GM21381 (cell line): ENCODE measurements around the gene SERPIND1.

Experiments
- ATAC-seq: cut with Tn5 transposase; IDR thresholded peaks from one replicate; pipeline ENCODE4 v1.9.1; 2021; ENCODE audit warnings: mild to moderate bottlenecking, moderate library complexity; ENCODE audit not compliant: unreplicated experiment

SERPIND1 gene

DNA sequence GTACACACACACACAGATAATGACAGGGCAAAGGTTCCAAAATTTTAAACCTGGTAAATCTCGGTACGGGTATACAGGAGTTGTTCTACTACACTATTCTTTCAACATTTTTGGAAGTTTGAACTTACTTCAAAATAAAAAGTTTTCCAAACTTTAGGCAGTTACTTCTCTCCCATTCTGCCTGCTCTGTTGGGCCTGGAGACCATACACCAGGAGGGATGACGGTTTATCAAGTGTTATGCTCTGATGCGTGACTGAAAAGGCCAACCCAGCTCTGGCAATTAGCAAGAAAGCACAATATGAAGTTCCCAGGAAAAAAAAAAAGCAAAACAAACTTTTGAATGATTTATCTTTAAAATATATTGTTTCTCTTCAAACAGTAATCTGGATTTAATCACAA lies 969 bp downstream of the SERPIND1 start:
- ATAC-seq = no peak

DNA sequence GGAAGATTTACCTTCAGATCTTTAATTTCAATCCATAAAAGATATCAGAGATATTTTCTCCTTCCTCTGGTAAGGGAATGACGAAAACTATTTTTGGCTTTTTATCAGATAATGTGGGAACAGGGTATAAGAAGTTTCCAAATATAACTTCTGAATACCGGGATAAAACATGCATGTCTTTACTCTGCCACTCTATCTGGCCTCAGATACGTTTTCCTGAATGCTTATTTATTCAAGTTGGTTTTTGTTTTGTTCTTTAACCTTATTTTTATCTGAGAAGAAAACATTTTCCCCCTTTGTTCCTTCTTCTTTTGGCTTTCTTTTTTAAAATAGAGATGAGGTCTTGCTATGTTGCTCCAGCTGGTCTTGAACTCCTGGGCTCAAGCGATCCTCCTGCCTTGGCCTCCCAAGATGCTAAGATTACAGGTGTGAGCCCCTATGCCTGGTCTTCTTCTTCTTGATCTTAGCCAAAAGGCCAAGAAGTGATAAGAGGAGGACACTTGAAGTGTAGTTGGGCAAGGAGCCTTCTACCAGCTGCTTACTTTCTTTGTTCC lies 1.5 kb downstream of the SERPIND1 start:
- no peak for ATAC-seq

DNA sequence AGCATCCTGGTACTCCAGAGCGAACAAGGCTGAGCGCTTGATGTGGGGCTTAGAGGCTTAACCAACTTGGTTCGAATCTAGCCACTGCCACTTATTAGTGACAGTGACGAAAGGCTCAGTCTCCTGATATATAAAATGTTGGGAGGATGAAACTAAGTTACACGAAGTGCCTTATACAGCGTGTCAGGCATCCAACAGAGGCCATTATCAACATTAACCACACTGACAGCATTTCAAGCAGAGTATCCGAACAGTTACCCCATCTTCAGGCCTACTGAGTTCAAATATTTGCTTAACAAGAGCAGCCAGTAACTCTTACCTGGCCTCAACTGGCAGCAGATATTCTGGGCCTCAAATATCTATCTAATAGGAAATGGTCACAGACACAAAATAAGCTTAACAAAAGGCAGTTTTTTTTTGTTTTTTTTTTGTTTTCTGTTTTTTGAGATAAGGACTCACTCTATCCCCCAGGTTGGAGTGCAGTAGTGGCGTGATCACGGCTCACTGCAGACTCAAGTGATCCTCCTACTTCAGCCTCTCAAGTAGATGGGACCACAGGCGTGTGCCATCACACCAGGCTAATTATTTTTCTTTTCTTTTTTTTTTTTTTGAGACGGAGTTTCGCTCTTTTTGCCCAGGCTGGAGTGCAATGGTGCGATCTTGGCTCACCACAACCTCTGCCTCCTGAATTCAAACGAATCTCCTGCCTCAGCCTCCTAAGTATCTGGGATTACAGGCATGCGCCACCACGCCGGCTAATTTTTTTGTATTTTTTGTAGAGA lies 2.9 kb downstream of the SERPIND1 start:
- no peak for ATAC-seq

DNA sequence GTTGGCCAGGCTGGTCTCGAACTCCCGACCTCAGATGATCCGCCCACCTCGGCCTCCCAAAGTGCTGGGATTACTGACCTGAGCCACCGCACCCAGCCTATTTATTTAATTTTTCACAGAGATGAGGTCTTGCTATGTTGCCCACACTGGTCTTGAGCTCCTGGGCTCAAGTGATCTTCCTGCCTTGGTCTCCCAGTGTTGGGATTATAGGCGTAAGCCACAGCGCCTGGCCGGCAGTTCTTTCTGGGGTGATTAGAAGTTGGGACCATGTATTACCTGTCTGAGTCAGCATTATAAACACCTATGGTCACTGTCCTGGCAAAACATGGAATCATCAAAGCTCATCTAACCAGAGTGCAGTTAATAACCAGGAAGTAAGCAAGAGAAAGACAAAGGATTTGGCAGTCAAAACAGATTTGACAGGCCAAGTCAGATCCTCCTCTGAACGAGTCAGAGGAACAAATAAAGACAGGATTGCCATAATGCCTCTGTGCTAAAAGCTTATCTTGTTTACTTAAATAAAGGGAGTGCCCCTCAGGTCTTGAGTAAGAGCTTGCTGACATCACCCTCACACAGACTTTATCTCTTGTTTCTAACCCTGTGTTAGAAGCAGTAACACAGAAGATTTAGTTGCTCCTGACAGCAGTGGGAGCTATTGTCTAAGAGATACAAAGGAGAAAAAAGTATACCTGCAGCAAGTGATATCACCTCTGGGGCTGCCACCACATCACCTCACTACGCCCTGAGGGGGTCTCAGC lies 3.7 kb downstream of the SERPIND1 start:
- ATAC-seq = no peak

DNA sequence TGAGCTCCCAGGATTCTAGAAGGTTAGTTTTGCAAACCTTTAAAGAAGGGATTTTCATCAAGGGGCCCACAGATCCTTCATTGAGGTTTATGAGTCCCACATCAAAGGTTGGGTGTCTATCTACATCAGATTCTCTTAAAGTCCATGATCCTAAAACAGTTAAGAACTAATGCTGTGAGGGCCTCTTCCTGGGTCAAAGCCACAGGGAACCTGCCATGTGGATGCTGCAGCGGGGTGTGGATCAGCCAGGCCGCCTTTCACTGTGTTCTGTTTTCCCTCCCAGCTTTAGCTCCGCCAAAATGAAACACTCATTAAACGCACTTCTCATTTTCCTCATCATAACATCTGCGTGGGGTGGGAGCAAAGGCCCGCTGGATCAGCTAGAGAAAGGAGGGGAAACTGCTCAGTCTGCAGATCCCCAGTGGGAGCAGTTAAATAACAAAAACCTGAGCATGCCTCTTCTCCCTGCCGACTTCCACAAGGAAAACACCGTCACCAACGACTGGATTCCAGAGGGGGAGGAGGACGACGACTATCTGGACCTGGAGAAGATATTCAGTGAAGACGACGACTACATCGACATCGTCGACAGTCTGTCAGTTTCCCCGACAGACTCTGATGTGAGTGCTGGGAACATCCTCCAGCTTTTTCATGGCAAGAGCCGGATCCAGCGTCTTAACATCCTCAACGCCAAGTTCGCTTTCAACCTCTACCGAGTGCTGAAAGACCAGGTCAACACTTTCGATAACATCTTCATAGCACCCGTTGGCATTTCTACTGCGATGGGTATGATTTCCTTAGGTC lies 5.3 kb downstream of the SERPIND1 start:
- ATAC-seq = no peak

DNA sequence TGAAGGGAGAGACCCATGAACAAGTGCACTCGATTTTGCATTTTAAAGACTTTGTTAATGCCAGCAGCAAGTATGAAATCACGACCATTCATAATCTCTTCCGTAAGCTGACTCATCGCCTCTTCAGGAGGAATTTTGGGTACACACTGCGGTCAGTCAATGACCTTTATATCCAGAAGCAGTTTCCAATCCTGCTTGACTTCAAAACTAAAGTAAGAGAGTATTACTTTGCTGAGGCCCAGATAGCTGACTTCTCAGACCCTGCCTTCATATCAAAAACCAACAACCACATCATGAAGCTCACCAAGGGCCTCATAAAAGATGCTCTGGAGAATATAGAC lies 5.9 kb downstream of the SERPIND1 start:
- ATAC-seq = no peak

DNA sequence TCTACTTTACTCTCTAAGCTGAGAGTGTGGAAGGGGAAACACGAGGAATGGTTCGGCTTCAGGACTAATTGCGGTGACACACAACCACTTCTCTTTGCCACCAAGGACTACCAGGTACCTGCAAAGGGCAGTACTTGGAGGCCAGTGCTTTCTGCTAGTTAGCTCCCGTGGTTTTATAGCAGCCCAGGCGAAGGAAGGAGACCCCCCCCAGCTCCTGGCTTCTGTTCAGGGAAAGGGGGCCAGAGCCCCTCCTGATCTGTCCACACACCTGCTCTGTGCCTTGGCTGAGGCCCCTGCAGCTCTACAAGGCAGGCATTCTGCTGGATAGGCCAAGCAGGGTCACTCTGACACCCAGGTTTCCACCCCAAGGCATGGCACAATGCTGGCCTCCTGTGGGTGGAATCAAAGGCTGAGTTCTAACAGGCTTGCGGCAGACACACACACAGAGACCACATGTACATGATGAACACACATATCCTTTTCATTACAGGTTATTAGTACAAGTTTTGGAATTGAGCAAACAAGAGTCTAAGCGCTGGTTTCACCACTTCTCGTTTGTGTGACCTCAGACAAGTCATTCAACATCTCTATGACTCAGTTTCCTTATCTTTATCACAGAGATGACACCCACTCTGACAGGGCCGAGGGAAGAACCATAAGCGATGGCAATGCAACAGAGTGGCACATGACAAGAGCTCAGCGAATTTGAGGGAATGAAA lies 7.5 kb downstream of the SERPIND1 start:
- no peak for ATAC-seq

DNA sequence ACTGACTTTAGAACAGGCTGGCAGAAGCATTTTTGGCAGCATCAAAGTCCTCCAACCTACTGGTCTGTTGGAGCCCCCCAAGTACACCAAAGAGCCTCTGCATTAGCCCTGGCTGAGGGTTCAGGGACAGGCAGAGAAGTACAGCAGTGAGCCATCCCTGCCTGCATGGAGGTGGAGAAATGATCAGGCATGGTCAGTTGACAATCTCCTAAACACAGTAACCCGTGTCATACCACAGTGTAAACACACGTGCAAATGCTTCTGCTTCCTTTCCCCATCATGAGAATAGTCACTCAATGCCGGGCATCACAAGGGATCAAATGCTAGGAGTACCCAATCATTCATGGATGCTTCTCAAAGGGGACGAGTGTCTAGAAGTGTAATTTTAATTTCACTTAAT lies 8.2 kb downstream of the SERPIND1 start:
- ATAC-seq = no peak

DNA sequence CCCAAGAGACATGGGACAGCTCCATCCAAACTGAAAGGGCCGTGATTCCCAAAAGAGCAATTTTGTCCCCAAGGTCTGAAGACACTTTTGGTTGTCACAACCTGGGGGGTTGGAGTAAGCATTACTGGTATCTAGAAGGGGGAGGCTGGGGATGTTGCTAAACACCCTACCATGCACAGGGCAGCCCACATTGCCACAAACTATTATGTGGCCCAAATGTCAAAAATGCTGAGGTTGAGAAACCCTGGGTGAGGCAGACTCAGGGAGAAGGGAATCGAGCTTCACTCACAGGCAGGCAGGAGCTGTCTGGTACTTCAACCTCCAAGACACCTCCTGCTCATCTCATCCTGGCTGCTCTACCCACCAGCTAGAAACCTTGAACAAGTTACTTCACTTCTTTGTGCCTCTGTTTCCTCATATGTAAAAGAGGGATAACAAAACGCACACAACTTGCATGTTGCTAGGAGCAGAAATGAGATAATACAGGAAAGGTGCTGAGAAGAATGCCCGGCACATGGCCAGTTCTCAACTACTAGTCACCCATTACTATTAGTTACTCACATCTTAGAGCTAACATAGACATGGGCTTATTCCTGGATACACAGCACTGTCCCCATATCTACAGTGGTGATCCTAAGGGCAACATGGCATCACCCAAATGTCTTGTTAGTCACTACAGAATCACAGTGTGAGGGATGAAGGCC lies 8.8 kb downstream of the SERPIND1 start:
- ATAC-seq = no peak

DNA sequence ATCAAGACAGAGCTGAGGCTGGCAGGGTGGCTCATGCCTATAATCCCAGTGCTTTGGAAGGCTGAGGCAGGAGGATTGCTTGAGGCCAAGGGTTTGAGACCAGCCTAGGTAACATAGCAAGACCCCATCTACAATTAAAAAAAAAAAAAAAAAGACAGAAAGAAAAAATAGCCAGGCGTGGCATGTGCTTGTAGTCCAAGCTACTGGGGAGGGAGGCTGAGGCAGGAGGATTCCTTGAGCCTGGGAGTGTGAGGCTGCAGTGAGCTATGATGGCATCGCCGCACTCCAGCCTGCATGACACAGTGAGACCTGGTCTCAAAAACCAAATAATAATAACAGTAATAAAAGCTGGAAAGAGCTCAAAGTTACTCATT lies 9.4 kb downstream of the SERPIND1 start:
- no peak for ATAC-seq

DNA sequence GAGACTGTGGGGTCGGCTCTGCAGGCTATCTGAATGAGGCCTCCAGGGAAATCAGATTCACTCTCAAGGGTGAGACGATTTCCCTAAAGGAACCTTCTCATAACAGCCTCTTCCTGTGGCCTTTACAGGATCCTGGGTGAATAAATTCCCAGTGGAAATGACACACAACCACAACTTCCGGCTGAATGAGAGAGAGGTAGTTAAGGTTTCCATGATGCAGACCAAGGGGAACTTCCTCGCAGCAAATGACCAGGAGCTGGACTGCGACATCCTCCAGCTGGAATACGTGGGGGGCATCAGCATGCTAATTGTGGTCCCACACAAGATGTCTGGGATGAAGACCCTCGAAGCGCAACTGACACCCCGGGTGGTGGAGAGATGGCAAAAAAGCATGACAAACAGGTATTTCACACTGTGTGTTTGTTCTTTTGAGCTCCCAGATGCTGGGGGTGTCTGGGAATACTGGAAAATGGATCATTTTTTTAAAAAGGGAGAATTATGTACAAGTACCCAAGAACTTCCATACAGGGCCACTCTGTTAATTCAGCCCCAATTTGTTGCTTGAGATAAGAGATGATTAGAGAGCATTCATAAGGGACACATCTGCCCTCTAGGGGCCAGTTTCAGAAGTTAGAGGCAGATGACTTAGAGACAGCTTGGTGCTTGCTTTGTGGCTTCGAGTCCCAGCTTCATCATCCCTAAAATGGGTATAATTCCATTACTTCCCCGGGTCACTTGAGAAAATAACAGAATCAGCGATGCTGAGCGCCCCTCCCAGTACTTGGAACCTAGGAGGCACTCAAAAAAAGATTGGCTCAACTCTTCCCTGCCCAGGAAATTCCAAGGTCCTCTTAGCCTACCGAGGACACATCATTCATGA lies 10.2 kb downstream of the SERPIND1 start:
- no peak for ATAC-seq

DNA sequence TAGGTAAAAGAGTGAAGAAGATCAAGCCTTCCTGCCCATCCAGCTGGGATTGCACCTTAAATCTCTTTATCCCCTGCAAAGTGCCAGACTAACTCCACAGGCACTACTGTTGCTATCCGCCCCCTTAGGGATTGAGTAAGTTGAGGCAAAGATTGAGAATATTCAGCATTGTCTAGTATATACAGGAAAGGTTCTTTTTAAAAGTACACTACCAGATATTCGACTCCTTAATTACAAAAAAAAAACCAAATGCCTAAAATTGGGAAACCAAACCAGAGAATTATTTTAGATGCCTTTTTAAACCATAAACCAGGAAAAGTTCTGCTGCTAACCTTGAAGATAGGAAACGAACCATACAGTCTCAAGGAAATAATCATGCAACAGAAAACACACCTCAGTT lies 11.5 kb downstream of the SERPIND1 start:
- no peak for ATAC-seq

DNA sequence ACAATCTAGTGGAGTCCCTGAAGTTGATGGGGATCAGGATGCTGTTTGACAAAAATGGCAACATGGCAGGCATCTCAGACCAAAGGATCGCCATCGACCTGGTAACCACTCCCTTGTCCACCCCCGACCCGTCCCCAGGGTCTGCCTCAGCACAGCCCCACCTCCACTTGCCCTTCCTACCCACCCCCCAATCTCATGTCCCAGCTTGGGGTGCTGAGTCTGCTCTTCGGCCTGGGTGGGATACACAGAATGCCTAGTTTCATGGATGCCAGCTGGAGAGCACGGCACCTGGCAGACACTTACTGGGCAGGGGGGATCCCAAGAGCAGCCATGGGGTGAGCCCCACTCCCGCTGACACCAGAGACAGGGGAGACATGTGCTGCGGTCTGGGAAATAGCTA lies 12.1 kb downstream of the SERPIND1 start:
- ATAC-seq = no peak

DNA sequence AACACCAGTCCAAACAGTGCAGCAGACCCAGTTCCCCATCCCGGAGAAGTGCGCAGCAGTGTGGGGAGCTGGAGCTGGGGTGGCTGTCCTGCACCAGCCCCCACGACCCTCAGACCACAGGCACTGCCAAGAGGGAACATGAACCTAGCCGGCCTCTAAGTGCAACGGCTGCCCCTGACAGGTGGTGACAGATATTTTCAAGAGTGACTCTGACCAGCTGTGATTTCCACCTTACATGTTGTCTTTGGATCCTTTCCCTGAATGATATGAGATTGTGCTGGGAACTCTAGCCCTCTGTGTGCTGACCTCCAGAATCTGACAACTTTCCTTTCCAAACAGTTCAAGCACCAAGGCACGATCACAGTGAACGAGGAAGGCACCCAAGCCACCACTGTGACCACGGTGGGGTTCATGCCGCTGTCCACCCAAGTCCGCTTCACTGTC lies 12.6 kb downstream of the SERPIND1 start:
- ATAC-seq = no peak

DNA sequence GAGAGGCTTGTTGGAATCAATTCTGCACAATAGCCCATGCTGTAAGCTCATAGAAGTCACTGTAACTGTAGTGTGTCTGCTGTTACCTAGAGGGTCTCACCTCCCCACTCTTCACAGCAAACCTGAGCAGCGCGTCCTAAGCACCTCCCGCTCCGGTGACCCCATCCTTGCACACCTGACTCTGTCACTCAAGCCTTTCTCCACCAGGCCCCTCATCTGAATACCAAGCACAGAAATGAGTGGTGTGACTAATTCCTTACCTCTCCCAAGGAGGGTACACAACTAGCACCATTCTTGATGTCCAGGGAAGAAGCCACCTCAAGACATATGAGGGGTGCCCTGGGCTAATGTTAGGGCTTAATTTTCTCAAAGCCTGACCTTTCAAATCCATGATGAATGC lies 13.3 kb downstream of the SERPIND1 start:
- no peak for ATAC-seq

DNA sequence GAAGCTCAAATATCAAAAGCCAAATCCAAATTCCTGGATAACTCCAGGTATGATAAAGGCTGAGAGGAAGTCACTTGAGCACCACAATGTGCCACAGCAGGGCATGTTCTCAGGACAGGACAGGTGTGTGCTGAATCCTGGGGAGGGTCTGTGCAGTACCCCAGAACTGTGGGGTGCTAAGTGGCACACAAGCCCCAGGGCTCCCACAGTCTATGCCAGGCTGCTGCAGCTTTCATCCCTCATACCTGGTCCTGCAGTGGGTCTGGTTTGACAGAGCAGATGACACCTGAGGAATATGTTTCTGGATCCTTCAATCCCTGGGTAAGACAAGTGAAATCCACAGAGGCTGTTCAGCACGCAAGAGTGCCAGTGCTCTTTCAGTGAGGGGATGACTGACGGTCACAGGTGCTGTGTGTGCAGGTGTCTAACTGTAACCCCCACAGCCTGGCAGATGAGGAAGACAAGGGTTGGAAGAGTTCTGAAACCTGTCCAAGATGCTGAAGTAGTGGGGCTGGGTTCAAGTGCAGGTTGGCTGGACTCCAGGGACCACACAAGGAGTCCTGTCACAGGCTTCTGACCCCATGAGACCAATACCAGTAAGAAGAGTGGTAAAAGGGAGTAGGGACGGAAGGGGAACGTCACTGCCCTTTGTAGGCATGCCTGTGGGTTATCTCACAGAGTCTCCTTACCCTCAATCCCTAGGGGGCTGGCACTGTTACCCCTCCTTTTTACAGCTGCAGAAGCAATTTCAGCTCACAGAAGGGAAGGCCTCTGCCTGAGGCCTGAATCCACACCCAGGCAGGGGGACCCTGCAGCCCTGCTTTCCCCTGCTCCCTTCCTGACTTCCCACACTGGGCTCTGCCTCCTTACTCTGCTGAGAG lies 14.1 kb downstream of the SERPIND1 start:
- no peak for ATAC-seq

DNA sequence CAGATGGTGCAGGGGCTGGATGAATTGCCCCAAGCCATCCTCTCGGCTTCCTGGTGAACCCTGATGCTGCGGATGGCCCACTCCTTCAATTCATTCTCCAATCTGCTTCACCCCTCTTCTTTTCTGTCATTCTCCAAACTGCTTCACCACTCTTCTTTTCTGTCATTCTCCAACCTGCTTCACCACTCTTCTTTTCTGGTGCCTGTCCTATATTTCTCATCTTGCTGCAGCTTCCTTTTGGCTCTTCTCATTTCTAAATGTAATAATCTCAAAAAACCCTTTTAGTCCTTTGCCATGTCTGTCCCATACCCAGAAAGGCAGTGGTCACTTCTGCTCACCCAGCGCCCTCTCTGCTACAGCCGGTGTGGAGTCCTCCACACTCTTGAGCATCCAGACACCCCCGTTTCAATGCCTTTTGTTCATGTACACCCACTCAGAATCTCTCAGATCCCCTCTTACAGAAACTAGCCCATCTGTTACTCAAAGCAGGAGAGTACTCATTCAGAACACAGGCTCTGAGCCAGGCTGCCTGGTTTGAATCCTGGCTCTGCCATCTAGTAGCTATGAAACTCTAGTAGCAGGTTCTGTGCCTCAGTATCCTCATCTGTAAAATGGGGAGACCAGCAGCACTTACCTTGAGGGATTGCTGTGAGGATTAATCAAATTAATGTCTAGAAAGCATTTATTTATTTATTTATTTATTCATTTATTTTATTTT lies 14.9 kb downstream of the SERPIND1 start:
- no peak for ATAC-seq
